HEK293T (cell line): Measurements from ENCODE around the gene PPM1J.

Experiments used
- CTCF ChIA-PET: fragments of 350-600 bp; formaldehyde crosslinking; extraction: SDS; loops from one replicate; lab custom pipeline; 2021; ENCODE audit warnings: antibody characterized with exemption, inconsistent platforms; lab: Yijun Ruan, JAX
- POLR2A ChIA-PET: fragments of 350-600 bp; formaldehyde crosslinking; extraction: SDS; loops from one replicate; lab custom pipeline; 2020; ENCODE audit warnings: antibody characterized with exemption, inconsistent platforms; lab: Yijun Ruan, JAX
- DNase-seq: peaks from one replicate; pipeline ENCODE4 v3.0.0; 2012; ENCODE audit warnings: mixed read lengths; ENCODE audit errors: extremely low spot score
- ARNT ChIP-seq: fragments of 450-650 bp; IDR thresholded peaks from 2 replicates; pipeline ENCODE4 v1.6.1; 2017; ENCODE audit warnings: mild to moderate bottlenecking
- BHLHE40 ChIP-seq: fragments of 450-650 bp; IDR thresholded peaks from 2 replicates; pipeline ENCODE4 v1.6.1; 2016; ENCODE audit warnings: mild to moderate bottlenecking, moderate library complexity, borderline replicate concordance
- CTBP1 ChIP-seq: fragments of 450-650 bp; IDR thresholded peaks from 2 replicates; pipeline ENCODE4 v1.6.1; 2016; ENCODE audit warnings: borderline replicate concordance
- FOXA1 ChIP-seq: fragments of 450-650 bp; IDR thresholded peaks from 2 replicates; pipeline ENCODE4 v1.6.1; 2016; ENCODE audit warnings: mild to moderate bottlenecking
- FOXK2 ChIP-seq: fragments of 450-650 bp; IDR thresholded peaks from 2 replicates; pipeline ENCODE4 v1.6.1; 2016; ENCODE audit warnings: mild to moderate bottlenecking
- FOXM1 ChIP-seq: fragments of 450-650 bp; IDR thresholded peaks from 2 replicates; pipeline ENCODE4 v1.6.1; 2017; ENCODE audit warnings: mild to moderate bottlenecking, borderline replicate concordance
- HDGF ChIP-seq: fragments of 450-650 bp; IDR thresholded peaks from 2 replicates; pipeline ENCODE4 v1.6.1; 2017; ENCODE audit warnings: antibody characterized with exemption, borderline replicate concordance
- L3MBTL2 ChIP-seq: fragments of 450-650 bp; conservative IDR thresholded peaks from 2 replicates; pipeline ENCODE4 v1.6.1; 2016; ENCODE audit warnings: mild to moderate bottlenecking
- LEF1 ChIP-seq: fragments of 450-650 bp; IDR thresholded peaks from 2 replicates; pipeline ENCODE4 v1.6.1; 2017; ENCODE audit warnings: mild to moderate bottlenecking, borderline replicate concordance
- NFRKB ChIP-seq: fragments of 450-650 bp; IDR thresholded peaks from 2 replicates; pipeline ENCODE4 v1.6.1; 2016; ENCODE audit warnings: mild to moderate bottlenecking, moderate library complexity
- PKNOX1 ChIP-seq: fragments of 450-650 bp; IDR thresholded peaks from 2 replicates; pipeline ENCODE4 v1.6.1; 2016
- SP1 ChIP-seq: fragments of 450-650 bp; IDR thresholded peaks from 2 replicates; pipeline ENCODE4 v1.6.1; 2017
- TARDBP ChIP-seq: fragments of 450-650 bp; IDR thresholded peaks from 2 replicates; pipeline ENCODE4 v1.6.1; 2016
- ZNF384 ChIP-seq: fragments of 450-650 bp; IDR thresholded peaks from 2 replicates; pipeline ENCODE4 v1.6.1; 2016

Gene PPM1J

GRCh38 chr1:112708489-112708888, 6.6 kb downstream of the PPM1J start:
- no peak for DNase-seq
- TF ChIP-seq NFRKB (no peak), CTBP1 (no peak), L3MBTL2 (no peak), BHLHE40 (no peak), FOXA1 (no peak)
- POLR2A ChIA-PET = interaction anchor here (2.3 to 2.4 kb wide), 2 partner anchors 34 to 90 kb away, joined by 16 to 17 read pairs; partner anchors contain the start of genes CAPZA1, MOV10 and ST7L

GRCh38 chr1:112708002-112708448, 7.1 kb downstream of the PPM1J start:
- DNase-seq = no peak
- POLR2A ChIA-PET = interaction anchor here (0.7 to 2.4 kb wide), 4 partner anchors 7 to 317 kb away, joined by 3 to 17 read pairs (median 11); partner anchors contain the start of genes CAPZA1, MOV10, PPM1J and ST7L
- TF ChIP-seq FOXK2 = no peak
- no peak for TF ChIP-seq LEF1
- TF ChIP-seq FOXA1 = no peak
- no peak for TF ChIP-seq HDGF
- TF ChIP-seq ARNT = no peak
- no peak for TF ChIP-seq ZNF384
- TF ChIP-seq TARDBP = no peak
- no peak for TF ChIP-seq FOXM1
- CTCF ChIA-PET = interaction anchor here (0.9 to 2.1 kb wide), 4 partner anchors 8 to 318 kb away, joined by 3 to 9 read pairs (median 8); partner anchors contain the start of gene MOV10

More at GRCh38 chr1:112708489-112708888, 6.6 kb downstream of the PPM1J start:
- CTCF ChIA-PET = interaction anchor here (0.9 to 2.1 kb wide), 5 partner anchors 8 to 318 kb away, joined by 3 to 9 read pairs (median 7); partner anchors contain the start of gene MOV10

GRCh38 chr1:112707221-112708001, 7.7 kb downstream of the PPM1J start:
- CTCF ChIA-PET = interaction anchor here (1.5 to 2.1 kb wide), 3 partner anchors 9 to 206 kb away, joined by 7 to 9 read pairs (median 8); partner anchors contain the start of gene MOV10
- peak; percentile 90 for DNase-seq
- POLR2A ChIA-PET = interaction anchor here (0.7 to 2.4 kb wide), 4 partner anchors 8 to 316 kb away, joined by 3 to 17 read pairs (median 11); partner anchors contain the start of genes CAPZA1, MOV10, PPM1J and ST7L

GRCh38 chr1:112706505-112707220, 8.5 kb downstream of the PPM1J start, which contains the start of gene RHOC:
TSS of gene RHOC (minus strand) at chr1:112707127. CDS start at chr1:112703799, 3,328 bp downstream.
- DNase-seq = peak; percentile 81
- TF ChIP-seq FOXM1 (no peak), LEF1 (no peak), SP1 (no peak), CTBP1 (no peak), L3MBTL2 (no peak), ARNT (no peak)
- POLR2A ChIA-PET = interaction anchor here (1.9 to 2.4 kb wide), 3 partner anchors 8 to 88 kb away, joined by 6 to 17 read pairs (median 16); partner anchors contain the start of genes CAPZA1, MOV10, PPM1J and ST7L
- CTCF ChIA-PET = interaction anchor here (1.9 to 2.1 kb wide), 2 partner anchors 10 to 32 kb away, joined by 7 to 9 read pairs; partner anchors contain the start of gene MOV10

More at GRCh38 chr1:112707221-112708001, 7.7 kb downstream of the PPM1J start:
- TF ChIP-seq SP1 (no peak), FOXM1 (peak; percentile 56; the same call in 1 of the 2 replicates), HDGF (0 out of 2 replicates have a peak, but pooled peaks have one; percentile 41), ARNT (no peak)

- POLR2A ChIA-PET = interaction anchor here (0.6 to 5.6 kb wide), 10 partner anchors 10 to 315 kb away, joined by 3 to 67 read pairs (median 4); partner anchors contain the start of genes CTTNBP2NL, MOV10, PPM1J and ST7L
- CTCF ChIA-PET = interaction anchor here (0.6 to 1.5 kb wide), 3 partner anchors 80 to 368 kb away, joined by 4 to 7 read pairs (median 4); partner anchors contain the start of gene LRIG2
- peak; percentile 76 for DNase-seq
- TF ChIP-seq TARDBP = no peak
- peak; percentile 84 for TF ChIP-seq L3MBTL2
Observed at GRCh38 chr1:112704934-112705627, 10.1 kb downstream of the PPM1J start.

GRCh38 chr1:112704391-112704933, 10.7 kb downstream of the PPM1J start:
- no peak for TF ChIP-seq FOXM1
- TF ChIP-seq ZNF384 = no peak
- TF ChIP-seq PKNOX1 = no peak
- TF ChIP-seq L3MBTL2 = no peak
- no peak for TF ChIP-seq FOXK2
- no peak for TF ChIP-seq LEF1
- TF ChIP-seq TARDBP = no peak
- no peak for TF ChIP-seq SP1
- DNase-seq = no peak
- POLR2A ChIA-PET = interaction anchor here (0.6 to 5.6 kb wide), 11 partner anchors 11 to 1181 kb away, joined by 3 to 67 read pairs (median 4); partner anchors contain the start of genes CTTNBP2NL, MOV10, PPM1J and ST7L
- CTCF ChIA-PET = interaction anchor here (0.6 to 1.5 kb wide), 3 partner anchors 80 to 368 kb away, joined by 4 to 7 read pairs (median 4); partner anchors contain the start of gene LRIG2
